C4-2B (cell line): Measurements from ENCODE around the gene MORC3.

ENCODE experiments used
- ZFX ChIP-seq: fragments of 450-650 bp; IDR thresholded peaks from 2 replicates; pipeline ENCODE4 v1.6.1; 2017
- TF ChIP-seq, protein P1 (sequence below): fragments of 450-650 bp; conservative IDR thresholded peaks from 2 replicates; pipeline ENCODE4 v1.5.1; 2017; ENCODE audit warnings: mild to moderate bottlenecking

DNA sequence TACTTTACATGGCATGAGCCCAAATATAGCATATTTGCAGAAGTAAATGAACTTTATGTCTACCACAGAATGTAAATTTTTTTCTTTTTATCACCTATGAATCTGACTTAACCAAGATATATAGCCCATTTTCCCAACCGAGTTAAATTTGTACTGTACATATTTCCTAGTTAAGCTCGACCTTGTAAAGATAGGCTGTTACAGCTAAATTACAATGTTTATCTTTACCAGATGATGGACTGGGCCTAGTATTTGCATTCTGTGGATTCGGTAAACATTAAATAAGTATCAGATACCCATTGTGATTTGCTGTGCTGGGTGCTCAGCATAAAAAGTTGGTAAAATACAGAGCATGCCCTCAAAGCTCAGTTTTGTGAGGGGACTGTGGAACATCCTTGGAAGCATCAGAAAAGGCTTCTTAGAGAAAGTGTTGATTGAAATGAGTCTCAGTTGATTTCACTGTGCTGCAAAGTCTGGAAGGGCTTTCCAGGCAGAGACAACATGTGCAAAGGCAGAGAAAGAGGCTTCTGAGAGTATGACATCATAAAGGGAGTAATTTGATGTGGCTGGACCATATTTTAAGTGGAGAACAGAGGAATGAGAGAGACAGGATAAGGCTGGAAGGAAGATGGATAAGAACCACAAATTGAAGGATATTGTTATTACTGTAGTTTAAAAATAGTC lies 27.4 kb downstream of the MORC3 start:
- TF ChIP-seq, protein P1, sequence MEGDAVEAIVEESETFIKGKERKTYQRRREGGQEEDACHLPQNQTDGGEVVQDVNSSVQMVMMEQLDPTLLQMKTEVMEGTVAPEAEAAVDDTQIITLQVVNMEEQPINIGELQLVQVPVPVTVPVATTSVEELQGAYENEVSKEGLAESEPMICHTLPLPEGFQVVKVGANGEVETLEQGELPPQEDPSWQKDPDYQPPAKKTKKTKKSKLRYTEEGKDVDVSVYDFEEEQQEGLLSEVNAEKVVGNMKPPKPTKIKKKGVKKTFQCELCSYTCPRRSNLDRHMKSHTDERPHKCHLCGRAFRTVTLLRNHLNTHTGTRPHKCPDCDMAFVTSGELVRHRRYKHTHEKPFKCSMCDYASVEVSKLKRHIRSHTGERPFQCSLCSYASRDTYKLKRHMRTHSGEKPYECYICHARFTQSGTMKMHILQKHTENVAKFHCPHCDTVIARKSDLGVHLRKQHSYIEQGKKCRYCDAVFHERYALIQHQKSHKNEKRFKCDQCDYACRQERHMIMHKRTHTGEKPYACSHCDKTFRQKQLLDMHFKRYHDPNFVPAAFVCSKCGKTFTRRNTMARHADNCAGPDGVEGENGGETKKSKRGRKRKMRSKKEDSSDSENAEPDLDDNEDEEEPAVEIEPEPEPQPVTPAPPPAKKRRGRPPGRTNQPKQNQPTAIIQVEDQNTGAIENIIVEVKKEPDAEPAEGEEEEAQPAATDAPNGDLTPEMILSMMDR = no peak
- no peak for TF ChIP-seq ZFX
